ENCODE data around the gene XRCC1.
"Not testable (repeated sequence)": the region's sequence is repeated elsewhere in the genome, so short reads cannot be mapped to it uniquely, and the experiment has no call there.

The XRCC1 gene

DNA sequence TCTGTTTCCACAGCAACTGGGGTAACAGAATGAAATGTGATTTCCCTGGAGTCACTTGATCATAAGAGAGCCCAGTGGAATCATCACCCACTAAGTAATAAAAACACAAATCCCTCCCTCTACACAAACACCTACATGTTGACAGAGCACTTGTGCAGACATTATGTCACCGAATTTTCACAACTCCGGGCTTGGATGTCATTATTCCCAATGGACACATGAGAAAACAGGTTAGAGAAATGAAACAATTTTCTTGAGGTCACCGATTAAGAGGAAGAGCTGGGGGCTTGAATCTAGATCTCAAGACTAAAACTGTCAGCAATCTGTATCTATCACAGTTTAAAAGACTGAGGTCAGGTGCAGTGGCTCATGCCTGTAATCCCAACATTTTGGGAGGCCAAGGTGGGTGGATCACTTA lies 3.1 kb downstream of the XRCC1 start:
- no peak for DNase-seq

DNA sequence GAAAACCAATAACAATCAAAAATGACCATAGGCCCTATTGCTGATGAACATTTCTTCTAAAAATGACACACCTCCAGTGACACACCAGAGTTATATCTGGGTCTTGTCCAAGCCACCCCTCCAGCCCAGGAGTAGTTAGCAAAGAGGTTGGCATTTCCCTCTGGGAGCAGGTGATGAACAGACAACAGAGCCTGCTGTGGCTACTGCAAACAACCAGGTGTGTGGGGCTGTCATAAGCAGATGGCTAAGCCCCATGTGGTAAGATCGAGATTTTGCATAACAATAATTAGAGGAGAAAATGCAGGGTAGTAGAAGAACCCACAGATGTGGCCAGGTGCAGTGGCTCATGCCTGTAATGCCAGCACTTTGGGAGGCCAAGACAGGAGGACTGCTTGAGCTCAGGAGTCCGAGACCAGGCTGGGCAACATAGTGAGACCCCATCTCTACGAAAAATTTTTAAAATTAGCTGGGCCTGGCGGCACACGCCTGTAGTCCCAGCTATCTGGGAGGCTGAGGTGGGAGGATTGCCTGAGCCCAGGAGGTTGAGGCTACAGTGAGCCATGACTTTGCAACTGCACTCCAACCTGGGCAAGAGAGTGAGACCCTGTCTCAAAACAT lies 5.0 kb downstream of the XRCC1 start:
- peak; percentile 76 for DNase-seq

DNA sequence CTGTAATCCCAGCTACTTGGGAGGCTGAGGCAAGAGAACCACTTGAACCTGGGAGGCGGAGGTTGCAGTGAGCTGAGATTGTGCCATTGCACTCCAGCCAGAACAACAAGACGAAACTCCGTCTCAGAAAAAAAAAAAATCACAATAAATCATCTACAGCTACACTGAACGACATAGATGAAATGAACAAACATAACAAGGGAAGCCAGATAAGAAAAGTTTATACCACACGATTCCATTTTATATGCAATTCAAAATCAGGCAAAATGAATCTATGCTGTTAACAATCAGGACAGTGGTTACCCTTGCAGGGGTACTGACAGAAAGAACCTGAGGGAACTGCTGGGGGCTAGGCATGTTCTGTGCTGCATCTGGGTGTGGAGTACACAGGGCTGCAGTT lies 5.7 kb downstream of the XRCC1 start:
- DNase-seq, result no peak

DNA sequence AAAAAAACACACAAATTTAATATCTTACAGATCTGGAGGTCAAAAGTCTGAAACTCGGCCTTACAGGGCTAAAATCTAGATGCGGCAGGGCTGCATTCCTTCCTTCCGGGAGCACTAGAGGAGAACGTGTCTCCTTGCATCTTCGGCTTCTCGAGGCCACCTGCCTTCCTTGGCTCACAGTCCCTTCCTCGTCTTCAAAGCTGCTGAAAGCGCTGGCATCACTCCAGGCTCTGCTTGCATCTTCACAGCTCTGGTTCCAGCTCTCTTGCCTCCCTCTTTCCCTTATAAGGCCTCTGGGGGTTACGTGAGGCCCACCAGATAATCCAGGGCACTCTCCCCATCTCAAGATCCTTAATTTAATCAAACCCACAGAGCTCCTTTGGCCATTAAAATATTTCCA lies 10.5 kb downstream of the XRCC1 start:
- no peak for DNase-seq

DNA sequence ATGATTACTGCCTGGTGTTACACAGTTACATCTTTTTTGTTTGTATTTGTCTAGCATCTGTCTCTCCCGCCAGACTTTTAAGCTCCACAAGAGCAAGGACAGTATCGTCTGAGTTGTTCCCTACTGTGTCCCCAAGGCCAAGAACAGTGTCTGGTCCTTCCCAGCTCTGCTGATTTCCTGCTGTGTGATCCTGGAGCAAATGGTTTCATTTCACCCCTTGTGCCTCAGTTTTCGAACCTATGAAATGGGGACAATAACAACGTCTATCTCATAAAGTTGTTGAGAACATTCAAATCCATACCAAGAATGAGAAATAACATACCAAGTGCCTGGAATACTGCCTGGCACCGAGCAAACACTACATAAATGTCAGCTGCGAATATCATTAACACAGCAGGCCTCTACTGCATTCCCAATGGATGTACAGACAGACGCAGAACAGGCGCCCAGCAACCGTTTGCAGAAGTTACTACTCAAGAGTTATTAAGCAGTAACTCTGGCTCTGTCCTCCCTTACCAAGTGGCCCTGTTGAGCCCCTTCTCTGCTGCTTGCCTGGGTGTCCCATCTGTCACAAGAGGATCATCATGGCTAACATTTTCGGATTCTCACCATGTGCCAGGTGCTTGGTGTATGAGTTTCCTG lies 11.4 kb downstream of the XRCC1 start:
- no peak for DNase-seq

DNA sequence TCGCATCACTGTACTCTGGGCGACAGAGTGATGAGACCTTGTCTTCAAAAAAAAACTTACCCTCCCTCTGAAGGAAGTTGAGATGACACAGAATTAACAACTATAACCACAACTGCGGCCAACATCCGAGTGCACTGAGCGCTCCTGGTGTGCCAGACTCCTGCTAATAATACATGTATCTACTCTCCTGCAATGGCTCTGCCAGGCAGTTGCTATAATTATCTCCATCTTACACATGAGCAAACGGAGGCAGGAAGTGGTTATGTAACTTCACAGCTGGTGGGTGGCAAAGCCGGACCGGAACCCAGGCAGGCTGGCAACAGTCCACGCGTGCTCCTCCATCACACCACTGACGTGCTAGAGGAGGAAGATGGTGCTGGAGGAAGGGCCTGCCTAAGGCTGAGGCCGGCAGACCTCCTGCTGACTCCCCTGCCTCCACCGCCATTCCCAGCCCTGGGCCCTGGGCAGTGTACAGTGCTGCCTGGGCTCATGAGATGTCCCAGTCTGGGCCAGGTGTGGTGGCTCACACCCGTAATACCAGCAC lies 12.6 kb downstream of the XRCC1 start:
- no peak for DNase-seq

DNA sequence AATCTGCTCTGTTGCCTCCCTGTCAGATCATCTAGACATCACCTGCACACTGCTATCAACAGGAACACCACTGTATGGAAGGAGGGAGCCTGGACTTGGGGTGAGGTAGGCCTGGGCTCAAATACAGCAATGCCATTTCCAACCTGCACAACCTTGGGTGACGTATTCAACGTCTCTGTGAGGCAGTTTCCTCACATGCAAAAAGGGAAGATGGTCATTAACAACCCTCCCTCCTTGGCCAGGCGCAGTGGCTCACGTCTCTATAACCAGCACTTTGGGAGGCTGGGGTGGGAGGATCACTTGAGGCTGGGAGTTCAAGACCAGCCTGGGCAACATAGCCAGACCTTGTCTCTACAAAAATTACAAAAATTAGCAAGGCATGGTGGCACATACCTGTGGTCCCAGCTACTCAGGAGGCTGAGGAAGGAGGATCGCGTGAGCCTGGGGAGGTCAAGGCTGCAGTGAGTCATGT lies 13.1 kb downstream of the XRCC1 start:
- no peak for DNase-seq

DNA sequence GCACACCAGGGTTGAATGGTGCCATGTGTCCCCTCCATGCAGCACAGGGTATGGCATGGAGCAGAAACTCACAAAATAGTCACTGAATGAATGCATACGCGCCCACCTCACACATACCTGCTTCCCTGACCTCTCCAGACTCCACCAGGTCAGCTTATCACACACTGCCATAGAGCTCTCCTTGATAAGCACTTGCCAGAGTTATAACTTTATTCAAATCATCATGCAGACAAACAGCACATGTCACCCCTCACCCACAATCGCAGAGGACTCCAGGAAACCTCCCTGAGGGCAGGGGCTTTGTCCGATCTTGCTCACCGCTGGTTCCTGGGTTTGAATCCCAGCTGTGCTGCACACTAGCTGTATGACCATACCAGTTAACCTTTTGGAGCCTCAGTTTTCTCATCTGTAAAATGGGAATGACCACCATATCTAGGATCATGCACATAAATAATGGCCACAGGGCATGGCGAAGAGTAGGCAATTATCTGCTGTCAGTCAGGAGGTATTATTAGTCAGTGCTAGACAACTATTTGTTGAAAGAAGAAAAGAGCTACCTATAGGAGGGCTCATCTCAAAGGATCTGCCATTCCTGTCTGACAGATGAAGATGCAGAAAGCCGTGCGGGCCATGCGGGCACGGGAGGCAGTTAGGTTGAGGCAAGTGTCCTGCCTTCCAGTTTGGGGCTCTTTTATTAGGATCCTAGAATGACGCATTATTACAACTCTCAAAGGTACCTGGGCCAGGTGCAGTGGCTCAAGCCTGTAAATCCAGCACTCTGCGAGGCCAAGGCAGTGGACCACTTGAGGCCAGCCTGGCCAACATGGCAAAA lies 14.0 kb downstream of the XRCC1 start:
- DNase-seq, result no peak

DNA sequence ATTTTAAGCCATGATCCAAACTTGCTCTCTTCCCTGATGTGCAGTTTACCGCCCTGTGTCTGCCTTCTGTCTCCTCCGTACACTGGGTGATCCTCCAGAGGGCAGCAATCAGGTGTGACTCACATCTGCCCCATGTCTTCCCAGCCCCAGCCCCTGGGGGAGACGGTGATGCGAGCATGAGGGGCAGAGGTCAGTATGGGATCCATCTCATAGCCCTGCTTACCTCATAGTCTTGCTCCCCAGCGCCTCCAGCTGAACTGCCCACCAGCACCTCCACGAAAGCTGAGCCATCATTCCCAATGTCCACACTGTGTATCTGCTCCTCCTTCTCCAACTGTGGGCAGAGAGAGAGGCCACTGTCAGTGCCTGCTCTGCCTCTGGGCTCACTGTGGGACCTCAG lies 14.6 kb downstream of the XRCC1 start:
- DNase-seq, result no peak

DNA sequence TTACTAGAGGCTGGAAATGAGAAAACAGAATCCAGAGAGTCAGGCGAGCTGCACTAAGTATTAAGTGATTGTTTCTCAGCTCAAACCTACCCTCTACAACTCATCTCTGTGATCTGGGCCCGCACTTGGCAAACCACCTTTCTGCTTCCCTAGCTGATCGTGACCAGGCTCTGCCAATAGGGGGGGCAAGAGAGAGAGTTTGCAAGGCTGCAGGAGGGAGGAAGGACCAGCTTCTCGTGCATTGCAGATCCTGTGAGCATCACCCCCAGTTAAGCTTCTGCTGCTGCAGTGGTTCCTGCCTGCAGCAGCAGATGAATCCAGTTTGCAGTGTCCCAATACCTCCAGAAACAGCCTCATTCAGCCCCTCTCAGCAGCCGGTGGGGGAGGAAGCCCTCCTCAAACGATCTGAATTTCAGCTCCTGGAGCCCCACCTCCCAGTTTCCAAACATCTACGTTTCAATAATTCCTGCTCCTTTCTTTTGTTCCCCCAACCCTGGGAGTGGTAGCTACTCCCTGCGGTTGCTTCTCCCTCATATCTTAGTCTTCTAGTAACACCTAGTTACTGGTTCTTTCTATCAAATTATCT lies 20.0 kb downstream of the XRCC1 start:
- DNase-seq, result peak; percentile 22

DNA sequence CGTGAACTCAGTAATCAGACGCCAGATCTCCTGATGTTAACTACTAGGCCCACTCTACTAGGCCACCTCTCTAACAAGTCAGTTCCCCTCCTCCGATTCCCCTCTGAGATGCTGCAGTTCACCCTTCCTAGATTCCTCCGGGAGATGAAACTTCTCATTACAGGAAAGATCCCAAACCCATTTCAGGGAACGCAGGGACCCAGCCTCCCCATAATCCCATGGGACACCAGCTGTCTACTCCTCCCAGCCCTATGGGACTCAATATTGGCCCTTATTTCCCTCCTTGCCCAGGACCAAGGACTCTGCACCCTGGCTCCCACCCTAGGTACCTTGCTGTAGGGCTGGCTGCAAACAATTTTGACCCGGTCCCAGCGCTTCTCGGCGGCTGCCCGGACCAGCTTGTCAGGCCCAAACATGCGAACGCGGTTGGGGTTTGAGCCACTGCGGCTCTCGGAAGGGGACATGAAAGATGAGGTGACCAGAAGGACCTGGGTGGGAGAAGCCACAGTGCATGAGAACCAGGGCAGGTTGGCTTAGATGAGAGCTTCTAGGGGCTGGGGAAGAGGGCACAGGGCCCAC lies 20.9 kb downstream of the XRCC1 start:
- DNase-seq, result no peak

DNA sequence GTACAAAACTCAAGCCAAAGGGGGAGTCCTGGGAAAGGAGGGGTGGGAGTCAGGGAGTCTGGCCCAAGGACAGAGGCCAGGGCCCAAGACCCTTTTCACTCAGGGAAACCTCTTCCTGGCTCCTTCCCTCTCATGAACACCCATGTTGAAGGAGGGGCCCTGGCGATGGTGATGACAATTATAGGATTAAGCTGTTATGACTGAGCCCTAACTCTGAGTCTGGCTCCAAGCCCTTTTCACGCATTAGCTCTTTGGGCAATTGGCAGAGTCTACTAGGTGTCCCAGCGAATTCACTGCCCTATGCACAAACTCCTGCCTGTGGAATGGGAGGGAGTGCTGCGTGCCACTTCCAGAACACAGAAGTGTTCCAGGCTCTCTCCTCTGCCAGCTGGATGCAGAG lies 21.7 kb downstream of the XRCC1 start:
- no peak for DNase-seq

DNA sequence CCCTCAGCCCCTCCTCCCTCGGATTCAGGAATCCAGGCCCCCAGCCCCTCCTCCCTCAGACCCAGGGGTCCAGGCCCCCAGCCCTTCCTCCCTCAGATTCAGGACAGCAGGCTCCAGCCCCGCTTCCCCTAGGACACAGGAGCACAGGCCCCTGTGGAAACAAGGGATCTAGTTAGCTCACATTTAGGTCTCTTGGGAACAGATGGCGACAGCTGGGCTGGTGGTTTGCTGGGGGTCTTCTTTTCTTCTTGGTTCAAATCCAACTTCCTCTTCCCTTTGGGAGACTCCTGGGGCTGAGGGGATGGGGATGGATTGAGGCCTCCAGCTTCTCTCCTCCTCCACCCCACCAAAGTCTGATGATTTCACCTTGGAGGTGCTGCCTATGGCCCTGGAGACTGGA lies 22.7 kb downstream of the XRCC1 start:
- peak; percentile 67 for DNase-seq

DNA sequence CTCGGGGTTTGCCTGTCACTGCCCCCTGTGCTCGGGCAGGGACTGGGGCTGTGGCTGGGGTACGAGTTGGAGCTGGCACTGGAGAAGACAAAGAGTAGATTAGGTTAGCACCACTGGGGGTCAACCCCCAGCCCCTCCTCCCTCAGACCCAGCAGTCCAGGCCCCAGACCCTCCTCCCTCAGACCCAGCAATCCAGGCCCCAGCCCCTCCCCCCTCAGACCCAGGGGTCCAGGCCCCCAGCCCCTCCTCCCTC lies 23.2 kb downstream of the XRCC1 start:
- no peak for DNase-seq

DNA sequence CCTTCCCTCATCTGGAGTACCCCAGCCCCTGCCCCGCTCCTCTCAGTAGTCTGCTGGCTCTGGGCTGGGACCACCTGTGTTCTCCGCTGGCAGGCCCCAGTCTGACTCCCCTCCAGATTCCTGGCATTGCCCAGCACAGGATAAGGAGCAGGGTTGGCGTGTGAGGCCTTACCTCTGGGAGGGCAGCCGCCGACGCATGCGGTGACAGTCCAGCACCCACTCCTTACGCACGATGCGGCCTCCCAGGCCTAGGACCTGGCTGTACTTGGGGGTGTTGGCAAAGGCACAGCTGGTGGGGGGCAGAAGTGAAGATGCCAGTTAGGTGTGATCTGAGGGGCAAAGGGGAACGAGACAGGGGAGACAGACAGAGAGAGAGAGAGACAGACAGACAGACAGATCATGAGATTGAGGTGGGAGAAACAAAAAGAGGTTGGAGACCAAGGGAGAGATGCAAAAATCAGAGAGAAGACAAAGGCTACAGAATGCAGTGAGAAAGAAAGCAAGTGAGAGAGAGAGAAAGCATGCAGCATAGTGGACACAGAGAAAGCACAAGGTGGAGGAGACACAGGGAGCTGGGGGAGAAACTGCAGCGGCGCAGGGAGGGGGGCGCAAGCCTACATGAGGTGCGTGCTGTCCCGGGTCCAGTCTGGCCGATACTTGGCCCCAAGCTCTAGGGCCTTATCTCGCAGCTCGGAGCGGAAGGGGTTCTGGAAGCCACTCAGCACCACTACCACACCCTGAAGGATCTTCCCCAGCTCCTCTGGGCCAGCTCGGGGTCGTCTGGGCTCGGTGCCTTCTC lies 23.7 kb downstream of the XRCC1 start:
- DNase-seq, result no peak

DNA sequence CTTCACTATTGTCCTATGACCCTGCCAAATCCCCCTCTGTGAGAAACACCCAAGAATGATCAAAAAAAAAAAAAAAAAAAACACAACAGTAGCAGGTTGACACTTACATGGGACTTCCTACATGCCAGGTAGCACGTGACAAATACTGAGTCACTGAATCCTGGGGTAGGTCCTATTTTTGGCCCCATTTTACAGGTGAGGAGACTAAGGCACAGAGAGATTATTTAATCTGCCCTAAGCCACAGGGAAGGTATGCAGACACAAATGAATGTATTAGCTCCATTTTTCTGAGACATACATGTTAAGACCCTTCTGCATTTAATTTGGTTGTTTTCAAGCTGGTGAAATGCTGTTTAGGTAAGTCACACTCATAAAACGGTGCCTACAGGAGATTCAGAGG lies 26.6 kb downstream of the XRCC1 start:
- DNase-seq, result no peak

DNA sequence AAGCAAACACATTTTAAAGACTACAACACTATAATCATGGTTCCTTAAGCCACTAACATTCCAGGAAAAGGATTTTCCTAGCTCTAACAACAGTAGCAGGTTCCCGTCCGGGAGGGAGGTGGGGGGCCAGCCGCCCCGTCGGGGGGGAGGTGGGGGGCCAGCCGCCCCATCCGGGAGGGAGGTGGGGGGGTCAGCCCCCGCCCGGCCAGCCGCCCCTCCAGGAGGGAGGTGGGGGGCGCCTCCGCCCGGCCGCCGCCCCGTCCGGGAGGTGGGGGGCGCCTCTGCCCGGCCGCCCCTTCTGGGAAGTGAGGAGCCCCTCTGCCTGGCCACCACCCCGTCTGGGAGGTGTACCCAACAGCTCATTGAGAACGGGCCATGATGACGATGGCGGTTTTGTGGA lies 27.4 kb downstream of the XRCC1 start:
- DNase-seq, result not testable (repeated sequence)

DNA sequence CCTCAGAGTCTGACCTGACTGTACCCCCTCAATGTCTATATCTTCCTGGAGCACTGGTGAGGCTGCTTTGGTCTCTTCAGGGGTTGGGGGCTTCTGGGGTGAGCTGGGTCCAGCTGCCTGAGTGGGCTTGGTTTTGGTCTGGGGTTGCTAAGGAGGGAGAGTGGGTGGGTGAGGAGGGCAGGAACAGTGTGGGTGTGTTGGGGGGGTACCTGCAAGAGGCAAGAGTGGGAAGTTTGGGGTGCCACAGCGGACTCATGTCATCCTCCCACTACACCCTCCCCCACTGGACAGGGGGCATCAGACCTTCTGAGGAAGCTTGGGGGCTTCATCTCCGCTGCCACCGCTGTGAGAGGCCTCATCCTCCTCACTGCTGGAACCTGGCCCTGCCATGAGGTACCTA lies 28.7 kb downstream of the XRCC1 start:
- DNase-seq, result no peak

DNA sequence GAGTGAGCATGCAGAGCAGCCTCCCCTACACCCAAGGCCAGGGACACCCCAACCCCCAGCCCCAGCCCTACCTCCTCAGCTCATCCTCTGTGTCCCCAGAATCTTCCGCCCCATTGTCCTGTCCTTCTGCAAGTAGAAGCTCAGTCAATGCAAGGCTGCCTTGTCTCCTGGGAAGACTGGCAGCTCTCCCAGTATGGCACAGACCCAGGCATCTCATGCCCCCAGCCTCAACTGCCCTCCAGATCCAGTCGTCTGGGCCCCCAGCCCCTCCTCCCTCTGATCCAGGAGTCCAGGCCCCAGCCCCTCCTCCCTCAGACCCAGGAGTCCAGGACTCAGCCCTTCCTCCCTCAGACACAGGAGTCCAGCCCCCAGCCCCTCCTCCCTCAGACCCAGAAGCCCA lies 29.3 kb downstream of the XRCC1 start:
- DNase-seq, result no peak

DNA sequence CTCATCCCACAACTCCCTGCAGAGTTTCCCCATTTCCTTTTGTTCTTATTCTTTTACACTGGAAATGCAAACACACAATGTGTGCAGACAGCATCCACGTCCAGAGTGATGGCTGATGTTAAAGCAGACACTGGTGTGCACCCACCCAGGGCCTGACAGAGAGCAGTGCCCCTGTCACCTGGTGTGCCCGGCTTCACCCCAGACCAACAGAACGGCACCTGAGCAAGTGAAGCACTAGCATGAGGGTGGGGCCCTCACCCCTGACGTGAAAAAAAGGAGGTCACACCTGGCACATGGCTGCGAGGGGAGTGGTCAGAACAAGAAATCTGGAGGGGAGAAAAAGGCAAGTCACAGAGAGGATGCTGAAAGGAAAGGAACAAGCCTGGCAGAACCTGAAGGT lies 30.1 kb downstream of the XRCC1 start:
- DNase-seq, result no peak

DNA sequence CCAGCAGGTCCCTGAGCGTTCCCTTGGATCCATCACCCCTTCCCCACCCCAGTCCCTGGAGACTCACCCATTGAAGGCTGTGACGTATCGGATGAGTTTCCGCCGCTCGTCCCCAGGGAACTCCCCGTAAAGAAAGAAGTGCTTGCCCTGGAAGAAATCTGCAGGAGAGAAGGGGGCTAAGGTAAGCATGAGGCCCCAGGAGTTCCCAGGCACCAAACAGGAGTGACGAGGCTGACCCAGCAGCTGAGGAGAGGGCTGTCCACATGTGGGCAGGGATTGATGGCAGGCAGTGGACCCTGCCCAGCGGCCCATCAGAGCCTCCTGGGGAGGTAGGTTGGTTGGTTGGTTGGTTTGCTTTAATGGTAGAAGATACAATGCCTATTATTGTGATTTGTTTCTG lies 31.2 kb downstream of the XRCC1 start:
- no peak for DNase-seq

DNA sequence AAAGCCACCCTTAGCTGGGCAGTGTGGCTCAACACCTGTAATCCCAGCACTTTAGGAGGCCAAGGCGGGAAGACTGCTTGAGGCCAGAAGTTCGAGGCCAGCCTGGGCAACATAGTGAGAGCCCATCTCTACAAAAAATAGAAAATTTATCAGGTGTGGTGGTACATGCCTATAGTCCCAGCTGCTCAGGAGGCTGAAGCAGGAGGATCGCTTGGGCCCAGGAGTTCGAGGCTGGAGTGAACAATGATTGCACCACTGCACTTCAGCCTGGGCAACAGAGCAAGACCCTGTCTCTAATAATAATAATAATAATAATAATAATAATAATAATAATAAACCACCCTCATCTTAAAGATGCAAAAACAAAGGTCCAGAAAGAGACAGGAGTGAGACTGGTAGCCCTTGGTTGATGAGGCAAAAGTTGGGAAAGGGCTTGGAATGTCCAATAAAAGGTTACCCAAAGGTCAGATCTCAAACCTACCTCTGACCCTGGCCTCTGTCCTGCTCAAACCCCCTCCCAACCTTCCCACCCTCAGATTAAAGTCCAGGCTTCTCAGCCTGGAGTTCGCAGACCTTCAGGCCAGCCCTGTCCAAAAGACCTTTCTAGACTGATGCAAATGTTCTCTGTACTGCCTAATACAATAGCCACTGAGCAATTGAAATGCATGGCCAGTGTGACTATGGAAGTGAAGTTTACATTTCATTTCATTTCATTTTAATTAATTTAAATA lies 33.2 kb downstream of the XRCC1 start:
- no peak for DNase-seq
